Endothelial cell of coronary artery (primary cell): ENCODE data around the gene WWC2. TPM values are rescaled to one million over a fixed set of nuclear protein-coding genes. Genes with fewer than 3 reads are reported as not detected.

Source experiments
- total RNA-seq: library from RNA; depleted of rRNA; stranded (reverse); fragments of >200 nt; gene quantifications from 2 replicates; pipeline ENCODE4 v1.2.3, GENCODE V29; 2014

The WWC2 gene
- 20.9 and 39.5 TPM in 2 replicates for total RNA-seq

DNA sequence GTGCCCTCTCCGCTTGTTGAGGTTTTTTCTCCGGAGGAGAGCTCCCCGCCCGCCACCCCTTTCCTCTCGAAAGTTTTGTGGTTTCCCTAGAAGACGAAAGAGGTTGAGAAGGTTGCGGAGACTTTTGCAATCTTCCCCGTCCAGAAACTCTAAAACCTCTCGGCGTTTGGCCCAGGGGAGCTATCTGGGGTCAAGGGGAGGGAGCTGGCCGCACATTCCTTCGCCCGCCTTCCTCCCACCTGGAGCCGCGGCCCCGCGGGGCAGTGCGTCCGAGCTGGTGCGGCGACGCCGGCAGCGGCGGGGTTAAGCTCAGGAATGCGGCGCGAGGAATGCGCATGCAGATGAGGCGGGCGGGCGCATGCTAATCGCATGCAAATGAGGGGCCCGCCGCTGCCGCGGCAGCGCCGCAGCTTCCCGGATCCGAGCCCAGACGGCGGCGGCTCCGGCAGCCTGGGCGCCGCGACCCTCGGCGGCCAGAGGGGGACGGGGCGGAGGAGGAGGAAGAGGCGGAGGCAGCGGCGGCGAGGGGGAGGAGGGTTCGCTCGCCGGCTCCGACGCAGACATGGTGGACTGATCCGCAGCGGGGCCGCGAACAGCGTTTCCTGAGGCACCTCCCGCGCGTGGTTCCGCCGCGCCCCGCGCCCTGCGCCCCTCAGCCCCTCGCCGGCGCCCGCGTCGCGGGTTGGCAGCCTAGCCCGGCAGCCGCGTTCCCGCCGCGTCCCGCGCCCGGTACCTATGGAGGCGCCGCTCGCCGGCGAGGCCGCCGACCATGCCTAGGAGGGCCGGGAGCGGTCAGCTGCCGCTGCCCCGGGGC lies at the start of gene WWC2:
Gene WWC2 (plus strand): TSS at position 535 of the 814 bp plus-strand sequence. CDS start 235 bp downstream, at position 770.

DNA sequence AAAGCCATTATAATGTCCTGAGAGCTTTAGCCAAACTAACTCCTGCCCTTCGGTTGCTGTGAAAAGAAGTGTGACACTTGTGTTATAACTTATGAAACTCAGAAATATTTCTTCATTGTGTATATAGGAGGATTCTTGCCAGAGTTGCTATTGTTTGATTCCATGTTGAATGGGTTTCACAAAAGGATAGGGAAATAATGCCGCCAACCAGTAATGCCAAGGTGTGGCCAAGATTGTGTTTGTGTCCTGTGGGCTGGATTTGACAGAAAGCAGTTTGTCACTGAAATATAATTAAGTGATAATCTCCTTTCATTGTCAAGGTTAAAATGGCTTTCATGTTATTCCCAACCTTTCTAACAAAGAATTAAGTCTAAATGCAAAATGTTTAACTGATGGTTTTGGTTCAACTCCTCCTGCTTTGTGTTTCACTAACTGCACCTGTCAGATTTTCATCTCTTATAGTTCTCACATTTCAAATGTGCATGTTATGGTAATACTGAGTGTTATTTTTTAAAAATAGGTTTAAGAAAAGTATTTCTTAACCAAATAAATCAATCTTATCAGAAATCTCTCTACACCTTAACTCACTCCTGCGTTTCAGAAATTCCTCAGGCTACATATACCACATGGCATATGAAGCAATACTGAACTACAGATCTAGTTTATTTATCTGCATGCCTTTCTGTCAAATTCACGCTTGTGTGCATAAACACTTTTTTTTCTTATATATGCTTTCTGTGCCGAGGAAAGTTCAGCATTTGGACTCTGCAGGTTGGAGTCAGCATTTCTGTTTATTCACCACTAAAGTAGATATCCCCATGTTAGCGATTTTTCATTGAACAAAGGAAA lies 221.4 kb downstream of the WWC2 start, which contains the start of gene CLDN22:
Gene CLDN22 (minus strand): TSS at position 66 of the 849 bp plus-strand sequence. CDS start 58 bp downstream, at position 8.

DNA sequence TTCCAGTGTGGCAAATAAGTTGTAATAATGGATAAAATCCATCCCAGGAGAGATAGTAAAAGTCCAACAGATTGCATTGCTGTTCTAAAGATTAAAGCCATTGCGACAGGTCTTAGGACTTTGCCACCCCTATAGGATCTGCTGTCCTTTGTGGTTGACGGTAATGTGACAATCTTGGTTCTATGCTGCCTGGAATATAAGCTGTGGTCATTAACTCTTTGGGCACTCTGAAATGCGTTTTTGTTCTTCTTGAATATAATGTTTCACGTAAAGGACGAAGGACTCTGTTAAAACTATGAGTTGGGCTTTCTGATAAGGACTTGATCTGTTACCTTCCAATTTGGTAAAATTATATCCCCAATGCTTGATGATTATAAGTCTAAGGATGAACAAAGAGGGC lies 223.3 kb downstream of the WWC2 start, which contains the start of gene CLDN24:
Gene CLDN24 (minus strand): TSS at position 101 of the 400 bp plus-strand sequence. CDS start 0 bp downstream, at position 101.

Other genes starting within 250 kb of the WWC2 start
- 65.3 and 77.8 TPM in 2 replicates for gene DCTD, start 181.9 kb upstream of the WWC2 start, total RNA-seq
- gene CLDN22, start 221.0 kb downstream of the WWC2 start, total RNA-seq = not detected in 2 replicates
- not detected in 2 replicates for gene CLDN24, start 223.2 kb downstream of the WWC2 start, total RNA-seq